ENCODE data around the gene KCNMA1.

GRCh38 chr10:77068969-77069368 lies 568.6 kb downstream of the KCNMA1 start:
- TF ChIP-seq CTCF (IDR thresholded peaks at IDR 0.05; ENCODE audit: poor library complexity, severe bottlenecking) (no peak), SMC3 (conservative IDR thresholded peaks at IDR 0.05; ENCODE audit: poor library complexity) (no peak), EZH2 (IDR thresholded peaks at IDR 0.05; ENCODE audit: borderline replicate concordance, insufficient read depth, low read length, poor library complexity, severe bottlenecking) (no peak), REST (IDR thresholded peaks at IDR 0.05; ENCODE audit: borderline replicate concordance) (no peak), TAF1 (IDR thresholded peaks at IDR 0.05; ENCODE audit: low read depth) (no peak), RAD21 (conservative IDR thresholded peaks at IDR 0.05) (no peak), MXI1 (conservative IDR thresholded peaks at IDR 0.05; ENCODE audit: poor library complexity, severe bottlenecking) (no peak), POLR2AphosphoS5 (IDR thresholded peaks at IDR 0.05) (no peak), EP300 (conservative IDR thresholded peaks at IDR 0.05; ENCODE audit: poor library complexity, severe bottlenecking) (no peak)

All from neural cell (in vitro differentiated cells).